Caco-2 (cell line): Measurements from ENCODE around the gene CERK. TPM values are rescaled to one million over a fixed set of nuclear protein-coding genes. Genes with fewer than 3 reads are reported as not detected.
A peak's percentile ranks its signal among the peaks of the same experiment; 100 is the strongest.

Experiments used
- BruUV-seq: library from RNA; stranded (reverse); fragments of 400-500 nt; replicated peaks from 2 replicates; lab custom pipeline; 2021; lab: Mats Ljungman, UMichigan
- CTCF ChIA-PET: fragments of 300-600 bp; sonication (Branson Sonifier 250); formaldehyde crosslinking; loops from one replicate; lab custom pipeline; 2022; ENCODE audit warnings: antibody characterized with exemption; lab: Charles Lee
- POLR2A ChIA-PET: fragments of 300-600 bp; sonication (Branson Sonifier 250); formaldehyde crosslinking; loops from one replicate; lab custom pipeline; 2022; ENCODE audit warnings: antibody characterized with exemption; lab: Charles Lee
- DNase-seq, 2 experiments: peaks; one replicate each; pipeline versions ENCODE4 v3.0.0 to v3.0.0-alpha.2; 2020 to 2022
- H3K27me3 ChIP-seq: replicated peaks from 2 replicates; pipeline ENCODE4 v1.6.0; 2011; ENCODE audit warnings: low read length; ENCODE audit not compliant: control insufficient read depth, insufficient read depth
- H3K36me3 ChIP-seq: 2 replicates; pipeline ENCODE4 v1.5.1; 2011; ENCODE audit warnings: low read length; ENCODE audit not compliant: control insufficient read depth, insufficient read depth
- H3K4me1 ChIP-seq: fragments of 250-450 bp; sonication (Bioruptor Pico); 2 replicates; pipeline ENCODE4 v1.5.1; 2020; ENCODE audit warnings: mild to moderate bottlenecking
- H3K4me3 ChIP-seq: 2 replicates; pipeline ENCODE4 v1.5.1; 2011; ENCODE audit warnings: low read depth, mild to moderate bottlenecking, control low read depth, low read length
- H3K9me3 ChIP-seq: fragments of 250-450 bp; sonication (Bioruptor Pico); 2 replicates; pipeline ENCODE4 v1.5.1; 2020; ENCODE audit warnings: mild to moderate bottlenecking, moderate library complexity
- H3K27ac Mint-ChIP-seq: one replicate; pipeline ENCODE4 v1.8.0; 2022; ENCODE audit warnings: mixed read lengths; ENCODE audit not compliant: unreplicated experiment
- H3K27me3 Mint-ChIP-seq: one replicate; pipeline ENCODE4 v1.8.0; 2022; ENCODE audit warnings: mixed read lengths; ENCODE audit not compliant: insufficient read depth, unreplicated experiment
- H3K36me3 Mint-ChIP-seq: one replicate; pipeline ENCODE4 v1.8.0; 2022; ENCODE audit warnings: mild to moderate bottlenecking, mixed read lengths; ENCODE audit not compliant: insufficient read depth, unreplicated experiment
- H3K4me1 Mint-ChIP-seq: one replicate; pipeline ENCODE4 v1.8.0; 2022; ENCODE audit warnings: low read depth, mixed read lengths; ENCODE audit not compliant: unreplicated experiment
- H3K4me3 Mint-ChIP-seq: one replicate; pipeline ENCODE4 v1.8.0; 2022; ENCODE audit warnings: mild to moderate bottlenecking, moderate library complexity, mixed read lengths; ENCODE audit not compliant: unreplicated experiment
- H3K9me3 Mint-ChIP-seq: one replicate; pipeline ENCODE4 v1.8.0; 2022; ENCODE audit warnings: mixed read lengths; ENCODE audit not compliant: unreplicated experiment
- intact Hi-C: fragments of 100-400 bp; cut with micrococcal nuclease; formaldehyde crosslinking; loops from one replicate; pipeline ENCODE4 v1.10.0; 2022; ENCODE audit not compliant: unreplicated experiment
- total RNA-seq: library from RNA; stranded (reverse); gene quantifications from 2 replicates; pipeline ENCODE4 v1.2.3, GENCODE V29; 2022
- TF ChIP-seq, protein P1 (sequence below), 2 experiments: fragments of 200-600 bp in 1 of 2; IDR thresholded peaks; 1 replicate in 1 of 2; 2 replicates in 1 of 2; pipeline versions ENCODE4 v1.5.1 to v1.8.0; 2011 to 2022; ENCODE audit warnings: antibody characterized with exemption in 1 of 2, control low read depth in 1 of 2, inconsistent platforms in 1 of 2, low read depth in 1 of 2, low read length in 1 of 2, mild to moderate bottlenecking in 1 of 2, moderate library complexity in 1 of 2; ENCODE audit not compliant: insufficient read depth in 1 of 2, severe bottlenecking in 1 of 2, unreplicated experiment in 1 of 2

Gene CERK
- total RNA-seq, 1 experiment from 2014 or later: 35.0 TPM

DNA sequence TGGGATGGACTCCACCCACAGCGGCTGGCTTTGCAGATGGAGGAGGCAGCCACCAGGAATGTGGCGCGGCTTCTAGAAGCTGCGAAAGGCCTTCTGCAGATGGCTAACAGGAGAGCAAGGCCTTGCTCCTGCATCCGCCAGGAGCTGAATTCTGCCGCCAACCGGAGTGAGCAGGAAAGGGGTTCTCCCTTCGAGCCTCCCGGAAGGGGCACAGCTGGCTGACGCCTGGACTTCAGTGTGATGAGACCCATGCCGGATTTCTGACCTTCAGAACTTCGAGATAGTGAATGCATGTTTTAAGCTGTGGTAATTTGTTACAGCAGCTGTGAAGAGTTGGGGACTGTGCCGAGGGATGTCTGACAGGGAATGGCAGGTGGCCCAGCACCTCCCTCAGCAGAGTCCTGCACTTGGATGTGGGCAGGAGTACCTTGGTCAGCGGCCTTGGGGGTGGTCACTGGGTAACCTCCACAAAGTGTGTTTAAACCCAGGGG lies 32.1 kb upstream of the CERK start:
- no peaks in the 10 kb centered on the region for H3K27me3 Mint-ChIP-seq
- CTCF ChIA-PET: interaction anchor here (0.8 kb wide), 1 partner anchor 33 kb away, joined by 4 read pairs; no protein-coding TSS in a partner anchor

DNA sequence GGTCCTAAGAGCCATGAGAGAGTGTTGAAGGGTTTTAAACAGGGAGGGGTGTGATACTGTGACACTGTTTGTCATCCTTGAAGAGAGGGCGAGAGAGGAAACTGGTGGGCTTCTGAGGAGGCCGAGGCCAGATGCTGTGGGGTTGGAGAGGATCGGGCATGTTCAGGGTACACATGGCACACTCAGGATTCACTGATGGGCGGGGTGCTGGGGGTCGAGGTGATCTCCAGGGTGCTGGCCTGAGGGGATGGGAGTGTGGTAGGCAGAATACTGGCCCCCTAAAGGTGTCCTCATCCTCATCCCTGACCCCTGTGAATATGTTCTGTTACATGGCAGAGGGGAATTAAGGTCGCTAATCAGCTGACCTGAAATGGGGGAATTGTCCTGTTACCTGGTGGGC lies 31.7 kb upstream of the CERK start:
- Histone ChIP-seq H3K9me3 (no peaks in the 10 kb centered on the region), H3K36me3 (no peaks in the 10 kb centered on the region), H3K27me3 (no peaks in the 10 kb centered on the region), H3K4me3 (no peak overlapping the region), H3K4me1 (peaks cover 18% of the 10 kb centered on the region)
- no peak for DNase-seq
- Mint-ChIP-seq H3K9me3 (no peaks in the 10 kb centered on the region), H3K27ac (peak overlapping the region; percentile 3), H3K27me3 (no peaks in the 10 kb centered on the region), H3K4me3 (no peak overlapping the region), H3K36me3 (peaks cover 22% of the 10 kb centered on the region), H3K4me1 (peaks cover 15% of the 10 kb centered on the region)
- ChIA-PET POLR2A (no interaction called here), CTCF (no interaction called here)
- TF ChIP-seq, protein P1, sequence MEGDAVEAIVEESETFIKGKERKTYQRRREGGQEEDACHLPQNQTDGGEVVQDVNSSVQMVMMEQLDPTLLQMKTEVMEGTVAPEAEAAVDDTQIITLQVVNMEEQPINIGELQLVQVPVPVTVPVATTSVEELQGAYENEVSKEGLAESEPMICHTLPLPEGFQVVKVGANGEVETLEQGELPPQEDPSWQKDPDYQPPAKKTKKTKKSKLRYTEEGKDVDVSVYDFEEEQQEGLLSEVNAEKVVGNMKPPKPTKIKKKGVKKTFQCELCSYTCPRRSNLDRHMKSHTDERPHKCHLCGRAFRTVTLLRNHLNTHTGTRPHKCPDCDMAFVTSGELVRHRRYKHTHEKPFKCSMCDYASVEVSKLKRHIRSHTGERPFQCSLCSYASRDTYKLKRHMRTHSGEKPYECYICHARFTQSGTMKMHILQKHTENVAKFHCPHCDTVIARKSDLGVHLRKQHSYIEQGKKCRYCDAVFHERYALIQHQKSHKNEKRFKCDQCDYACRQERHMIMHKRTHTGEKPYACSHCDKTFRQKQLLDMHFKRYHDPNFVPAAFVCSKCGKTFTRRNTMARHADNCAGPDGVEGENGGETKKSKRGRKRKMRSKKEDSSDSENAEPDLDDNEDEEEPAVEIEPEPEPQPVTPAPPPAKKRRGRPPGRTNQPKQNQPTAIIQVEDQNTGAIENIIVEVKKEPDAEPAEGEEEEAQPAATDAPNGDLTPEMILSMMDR (IDR thresholded peaks at IDR 0.05; ENCODE audit: insufficient read depth in 1 of 2, low read depth in 1 of 2, low read length in 1 of 2, severe bottlenecking in 1 of 2, unreplicated experiment in 1 of 2): no peak
- intact Hi-C loops: no loop called here
- BruUV-seq: no TSS peak

More for the DNA sequence above, 32.1 kb upstream of the CERK start:
- TF ChIP-seq, protein P1 (IDR thresholded peaks at IDR 0.05; ENCODE audit: insufficient read depth in 1 of 2, low read depth in 1 of 2, low read length in 1 of 2, severe bottlenecking in 1 of 2, unreplicated experiment in 1 of 2): no peak
- Histone ChIP-seq H3K4me1 (peaks cover 23% of the 10 kb centered on the region), H3K27me3 (no peaks in the 10 kb centered on the region), H3K9me3 (no peaks in the 10 kb centered on the region), H3K4me3 (no peak overlapping the region), H3K36me3 (no peaks in the 10 kb centered on the region)
- Mint-ChIP-seq H3K4me3 (no peak overlapping the region), H3K4me1 (peaks cover 20% of the 10 kb centered on the region), H3K9me3 (no peaks in the 10 kb centered on the region), H3K36me3 (peaks cover 19% of the 10 kb centered on the region), H3K27ac (no peak overlapping the region)
- intact Hi-C loops: no loop called here
- BruUV-seq: no TSS peak
- POLR2A ChIA-PET: no interaction called here
- no peak for DNase-seq

DNA sequence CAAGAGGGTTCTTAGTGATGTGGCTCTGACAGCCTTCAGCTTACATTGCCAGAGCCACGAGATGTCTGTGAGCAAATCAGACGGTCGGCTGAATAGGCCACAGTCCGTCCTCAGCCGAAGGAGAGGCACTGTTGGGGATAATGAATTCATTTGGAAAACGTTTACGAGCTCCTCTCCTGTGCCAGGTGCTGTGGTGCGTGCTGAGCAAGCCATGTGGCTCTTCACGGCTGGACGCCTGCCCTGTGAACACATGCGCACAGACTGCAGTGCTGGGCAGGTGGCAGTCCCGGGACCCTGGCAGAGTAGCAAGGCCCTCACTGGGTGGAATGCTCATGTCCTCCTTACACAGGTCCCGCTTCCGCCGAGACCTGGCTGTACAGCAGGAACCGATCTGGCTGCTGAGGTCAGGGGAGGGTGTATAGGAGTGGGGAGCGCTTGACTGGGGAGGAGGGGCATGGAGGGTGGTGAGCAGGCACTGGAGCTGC lies 31.2 kb upstream of the CERK start:
- Mint-ChIP-seq H3K9me3 (no peaks in the 10 kb centered on the region), H3K27me3 (no peaks in the 10 kb centered on the region), H3K4me1 (peaks cover 11% of the 10 kb centered on the region), H3K4me3 (no peak overlapping the region), H3K36me3 (peaks cover 22% of the 10 kb centered on the region), H3K27ac (peak overlapping the region; percentile 3)
- H3K27me3 ChIP-seq: no peaks in the 10 kb centered on the region
- TF ChIP-seq, protein P1 (IDR thresholded peaks at IDR 0.05; ENCODE audit: insufficient read depth in 1 of 2, low read depth in 1 of 2, low read length in 1 of 2, severe bottlenecking in 1 of 2, unreplicated experiment in 1 of 2): no peak
- no peaks in the 10 kb centered on the region for H3K36me3 ChIP-seq
- ChIA-PET CTCF (no interaction called here), POLR2A (no interaction called here)
- no peak overlapping the region for H3K4me3 ChIP-seq
- no peaks in the 10 kb centered on the region for H3K9me3 ChIP-seq
- BruUV-seq: no TSS peak
- DNase-seq: no peak
- intact Hi-C loops: no loop called here
- peaks cover 13% of the 10 kb centered on the region for H3K4me1 ChIP-seq
